ENCODE data around the gene KCNQ1.

- TF ChIP-seq POLR2A (IDR thresholded peaks at IDR 0.05) (no peak), CTCF (IDR thresholded peaks at IDR 0.05) (no peak), POLR2AphosphoS5 (IDR thresholded peaks at IDR 0.05) (no peak), EP300 (IDR thresholded peaks at IDR 0.05) (no peak)
Observed at GRCh38 chr11:2685051-2685450, 240.2 kb downstream of the KCNQ1 start.
